ENCODE data around the gene PRKCH.

Gene PRKCH

DNA sequence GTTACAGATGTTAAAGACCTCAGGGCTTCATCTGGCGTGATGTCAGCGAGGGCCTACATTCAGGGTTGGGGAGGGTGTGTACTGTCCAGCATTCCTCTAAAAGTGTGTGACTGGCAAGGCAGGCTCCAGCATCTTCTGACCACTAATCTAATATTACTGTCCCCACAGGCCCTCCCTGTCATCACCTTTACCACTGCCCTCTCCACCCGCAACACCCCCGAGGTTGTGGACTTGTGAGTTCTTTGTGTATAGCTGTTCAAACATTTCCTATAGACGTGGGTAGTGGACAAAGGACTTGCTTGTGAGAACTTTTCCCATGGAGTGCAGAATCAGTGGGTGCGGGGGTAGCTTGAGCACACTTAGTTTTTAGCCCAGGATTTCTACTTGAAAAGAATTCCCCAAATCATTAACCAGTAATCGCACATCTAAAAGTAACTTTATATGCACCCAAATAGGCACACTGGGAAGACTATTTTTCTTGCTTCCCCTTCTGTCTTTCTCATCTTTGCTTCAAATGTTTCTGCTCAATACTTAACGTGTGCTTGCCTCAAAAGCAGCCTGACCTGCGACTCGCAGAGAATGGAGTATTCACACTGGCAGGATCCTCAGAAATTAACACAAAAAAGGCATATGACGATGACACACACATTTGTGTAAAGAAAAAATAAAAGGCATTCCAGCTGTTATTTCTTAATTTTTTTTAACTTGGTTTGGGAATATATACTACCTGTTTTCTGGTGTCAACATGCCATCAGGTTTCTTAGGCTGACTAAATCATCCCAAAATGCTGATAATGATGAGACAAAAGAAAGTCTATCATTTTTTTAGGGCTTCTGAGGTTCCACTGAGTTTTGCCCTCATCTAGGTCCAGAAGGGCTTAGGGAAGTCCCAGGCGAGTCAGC, 215.5 kb downstream of the PRKCH start:
- H3K36me3 ChIP-seq (ENCODE audit: control insufficient read depth, insufficient read depth, low read length) = no peaks in the 10 kb centered on the region
- H3K4me3 ChIP-seq (ENCODE audit: low read depth, low read length) = no peak overlapping the region
- no peaks in the 10 kb centered on the region for H3K27me3 ChIP-seq (ENCODE audit: control insufficient read depth, insufficient read depth, low read length)
- no peak overlapping the region for H3K27ac ChIP-seq (ENCODE audit: low read depth, low read length)
- peaks cover 29% of the 10 kb centered on the region for H3K4me1 ChIP-seq (ENCODE audit: control insufficient read depth, insufficient read depth, low read length)
- H3K9ac ChIP-seq (ENCODE audit: low read length) = no peak overlapping the region
- H3K9me3 ChIP-seq (ENCODE audit: control insufficient read depth, insufficient read depth, low read depth, low read length) = no peaks in the 10 kb centered on the region

GRCh38 chr14:61537563-61538463, 216.4 kb downstream of the PRKCH start:
- peak overlapping the region; percentile 55 for H3K9ac ChIP-seq (ENCODE audit: low read length)
- H3K27ac ChIP-seq (ENCODE audit: low read depth, low read length) = peak overlapping the region; percentile 62
- no peaks in the 10 kb centered on the region for H3K36me3 ChIP-seq (ENCODE audit: control insufficient read depth, insufficient read depth, low read length)
- no peak overlapping the region for H3K4me3 ChIP-seq (ENCODE audit: low read depth, low read length)
- H3K4me1 ChIP-seq (ENCODE audit: control insufficient read depth, insufficient read depth, low read length) = peaks cover 29% of the 10 kb centered on the region
- no peaks in the 10 kb centered on the region for H3K27me3 ChIP-seq (ENCODE audit: control insufficient read depth, insufficient read depth, low read length)
- H3K9me3 ChIP-seq (ENCODE audit: control insufficient read depth, insufficient read depth, low read depth, low read length) = no peaks in the 10 kb centered on the region

- H3K9me3 ChIP-seq (ENCODE audit: control insufficient read depth, insufficient read depth, low read depth, low read length) = no peaks in the 10 kb centered on the region
- peak overlapping the region; percentile 62; the same call in 1 of the 2 replicates for H3K27ac ChIP-seq (ENCODE audit: low read depth, low read length)
- no peak overlapping the region for H3K9ac ChIP-seq (ENCODE audit: low read length)
- H3K27me3 ChIP-seq (ENCODE audit: control insufficient read depth, insufficient read depth, low read length) = no peaks in the 10 kb centered on the region
- H3K4me3 ChIP-seq (ENCODE audit: low read depth, low read length) = no peak overlapping the region
- H3K4me1 ChIP-seq (ENCODE audit: control insufficient read depth, insufficient read depth, low read length) = peaks cover 26% of the 10 kb centered on the region
- no peaks in the 10 kb centered on the region for H3K36me3 ChIP-seq (ENCODE audit: control insufficient read depth, insufficient read depth, low read length)
These were observed 217.2 kb downstream of the PRKCH start for GRCh38 chr14:61538464-61539022.

GRCh38 chr14:61539631-61540030, 218.3 kb downstream of the PRKCH start:
- no peaks in the 10 kb centered on the region for H3K36me3 ChIP-seq (ENCODE audit: control insufficient read depth, insufficient read depth, low read length)
- no peak overlapping the region for H3K9ac ChIP-seq (ENCODE audit: low read length)
- no peaks in the 10 kb centered on the region for H3K27me3 ChIP-seq (ENCODE audit: control insufficient read depth, insufficient read depth, low read length)
- no peaks in the 10 kb centered on the region for H3K9me3 ChIP-seq (ENCODE audit: control insufficient read depth, insufficient read depth, low read depth, low read length)
- H3K4me3 ChIP-seq (ENCODE audit: low read depth, low read length) = no peak overlapping the region
- peaks cover 24% of the 10 kb centered on the region for H3K4me1 ChIP-seq (ENCODE audit: control insufficient read depth, insufficient read depth, low read length)
- no peak overlapping the region for H3K27ac ChIP-seq (ENCODE audit: low read depth, low read length)

DNA sequence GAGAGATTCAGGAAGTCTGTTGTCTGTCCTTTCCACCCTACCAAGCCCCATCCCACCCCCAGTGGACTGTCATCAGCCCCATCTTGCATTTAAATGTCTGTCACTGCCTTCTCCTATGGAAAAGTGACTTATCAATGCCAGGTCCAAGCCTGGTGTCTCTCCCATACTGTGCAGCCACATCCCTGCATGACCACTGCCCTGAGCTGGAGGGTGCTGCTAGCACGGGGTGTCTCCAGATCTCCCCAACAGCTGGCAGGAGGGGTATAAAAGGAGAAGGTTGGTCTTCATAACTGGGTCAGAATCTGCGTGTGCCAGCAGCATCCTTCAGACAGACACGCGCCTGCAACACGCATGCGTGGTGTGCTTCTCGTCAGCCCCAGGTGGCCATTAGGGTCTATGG, 219.6 kb downstream of the PRKCH start:
- Histone ChIP-seq H3K9me3 (ENCODE audit: control insufficient read depth, insufficient read depth, low read depth, low read length) (no peaks in the 10 kb centered on the region), H3K27me3 (ENCODE audit: control insufficient read depth, insufficient read depth, low read length) (no peaks in the 10 kb centered on the region), H3K36me3 (ENCODE audit: control insufficient read depth, insufficient read depth, low read length) (no peaks in the 10 kb centered on the region), H3K4me3 (ENCODE audit: low read depth, low read length) (no peak overlapping the region), H3K9ac (ENCODE audit: low read length) (no peak overlapping the region), H3K4me1 (ENCODE audit: control insufficient read depth, insufficient read depth, low read length) (peaks cover 24% of the 10 kb centered on the region), H3K27ac (ENCODE audit: low read depth, low read length) (no peak overlapping the region)

DNA sequence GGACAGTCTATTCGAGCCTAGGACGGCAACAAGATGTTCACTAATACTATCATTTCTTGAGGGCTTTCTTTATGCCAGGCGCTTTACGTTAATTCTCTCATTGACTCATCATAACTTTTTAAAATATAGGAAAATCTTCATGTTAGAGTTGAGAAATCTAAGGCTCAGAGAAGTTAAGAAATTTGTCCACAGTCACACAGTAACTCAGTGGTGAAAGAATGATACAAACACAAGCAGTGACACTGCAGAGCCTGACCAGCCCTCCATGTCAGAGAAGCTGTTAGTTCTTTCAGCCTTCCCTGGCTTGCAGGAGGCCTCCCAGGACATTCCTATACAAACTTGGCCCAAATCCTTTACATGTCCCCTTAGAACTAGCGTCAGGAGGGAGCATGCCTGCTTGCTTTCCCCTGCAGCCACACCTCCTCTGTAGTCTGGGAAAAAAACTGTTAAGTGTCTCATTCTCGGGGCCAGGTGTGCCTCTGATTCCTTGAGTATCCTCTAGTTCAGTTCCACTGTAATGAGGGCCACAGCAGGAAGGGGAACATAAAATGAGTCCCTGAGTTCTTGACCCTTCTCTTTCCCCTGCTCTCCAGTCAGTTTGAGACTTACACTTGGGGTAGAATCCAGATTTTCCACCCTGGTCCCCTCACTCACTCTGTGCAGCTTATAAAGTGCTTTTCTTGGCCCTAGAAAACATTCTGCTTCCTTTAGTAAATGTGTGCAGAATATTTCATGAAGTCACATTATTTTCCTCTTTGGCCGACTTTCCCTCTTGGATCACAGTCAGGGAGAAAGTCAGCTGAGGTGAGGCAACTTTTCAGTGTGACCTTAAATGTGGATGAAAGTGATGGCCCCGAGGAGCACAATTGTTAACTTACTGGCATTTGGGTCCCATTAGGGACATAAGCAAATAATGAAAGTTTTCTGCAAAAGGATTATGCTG, 221.7 kb downstream of the PRKCH start:
- no peak overlapping the region for H3K4me3 ChIP-seq (ENCODE audit: low read depth, low read length)
- no peaks in the 10 kb centered on the region for H3K36me3 ChIP-seq (ENCODE audit: control insufficient read depth, insufficient read depth, low read length)
- no peaks in the 10 kb centered on the region for H3K27me3 ChIP-seq (ENCODE audit: control insufficient read depth, insufficient read depth, low read length)
- no peaks in the 10 kb centered on the region for H3K9me3 ChIP-seq (ENCODE audit: control insufficient read depth, insufficient read depth, low read depth, low read length)
- H3K27ac ChIP-seq (ENCODE audit: low read depth, low read length) = no peak overlapping the region
- H3K9ac ChIP-seq (ENCODE audit: low read length) = no peak overlapping the region
- H3K4me1 ChIP-seq (ENCODE audit: control insufficient read depth, insufficient read depth, low read length) = peaks cover 15% of the 10 kb centered on the region

- no peak overlapping the region for H3K27ac ChIP-seq (ENCODE audit: low read depth, low read length)
- no peak overlapping the region for H3K9ac ChIP-seq (ENCODE audit: low read length)
- no peaks in the 10 kb centered on the region for H3K27me3 ChIP-seq (ENCODE audit: control insufficient read depth, insufficient read depth, low read length)
- H3K4me3 ChIP-seq (ENCODE audit: low read depth, low read length) = no peak overlapping the region
- H3K9me3 ChIP-seq (ENCODE audit: control insufficient read depth, insufficient read depth, low read depth, low read length) = no peaks in the 10 kb centered on the region
- H3K4me1 ChIP-seq (ENCODE audit: control insufficient read depth, insufficient read depth, low read length) = peaks cover 9% of the 10 kb centered on the region; the same call in 1 of the 2 replicates
- no peaks in the 10 kb centered on the region for H3K36me3 ChIP-seq (ENCODE audit: control insufficient read depth, insufficient read depth, low read length)
These were observed 222.6 kb downstream of the PRKCH start for GRCh38 chr14:61543946-61544345.

- peaks cover 8% of the 10 kb centered on the region; the same call in 1 of the 2 replicates for H3K4me1 ChIP-seq (ENCODE audit: control insufficient read depth, insufficient read depth, low read length)
- no peaks in the 10 kb centered on the region for H3K27me3 ChIP-seq (ENCODE audit: control insufficient read depth, insufficient read depth, low read length)
- no peak overlapping the region for H3K4me3 ChIP-seq (ENCODE audit: low read depth, low read length)
- no peaks in the 10 kb centered on the region for H3K9me3 ChIP-seq (ENCODE audit: control insufficient read depth, insufficient read depth, low read depth, low read length)
- H3K9ac ChIP-seq (ENCODE audit: low read length) = no peak overlapping the region
- H3K36me3 ChIP-seq (ENCODE audit: control insufficient read depth, insufficient read depth, low read length) = no peaks in the 10 kb centered on the region
- no peak overlapping the region for H3K27ac ChIP-seq (ENCODE audit: low read depth, low read length)
These were observed 223.3 kb downstream of the PRKCH start for GRCh38 chr14:61544448-61545330.

DNA sequence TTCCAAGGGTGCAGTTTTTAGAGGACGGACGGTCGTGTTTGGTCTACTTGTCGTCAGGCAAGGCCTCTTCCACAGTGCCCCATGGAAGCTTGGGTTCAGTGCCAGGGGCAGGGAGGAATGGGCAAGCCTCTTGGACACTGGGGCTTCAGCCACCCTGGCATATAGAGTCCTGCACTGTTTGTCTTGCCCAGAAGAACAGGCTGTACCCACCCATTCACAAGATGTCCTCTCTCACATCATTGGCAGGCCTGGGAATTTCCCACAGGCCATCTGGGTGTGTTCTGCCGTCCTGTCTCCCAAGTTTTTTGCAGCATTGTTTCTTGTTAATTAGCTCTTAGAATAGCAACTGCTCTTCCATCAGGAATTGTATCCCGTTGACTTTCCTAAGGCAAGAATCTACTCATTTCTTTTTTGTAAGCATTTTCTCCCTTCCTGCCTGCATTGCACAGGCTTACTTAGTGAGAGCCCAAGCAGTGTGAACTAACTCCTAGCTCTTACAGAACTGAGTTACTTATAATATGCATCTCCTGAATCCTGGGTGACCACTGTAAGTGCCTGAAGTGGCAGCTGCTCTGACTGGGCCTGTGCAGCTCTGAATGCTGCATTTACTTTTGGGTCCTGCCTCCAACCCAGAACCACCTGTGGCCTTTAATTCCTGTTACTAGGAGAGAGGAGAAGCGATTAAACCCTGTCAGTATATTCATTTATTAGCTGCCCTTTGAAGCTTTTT, 224.5 kb downstream of the PRKCH start:
- peaks cover 8% of the 10 kb centered on the region; the same call in 1 of the 2 replicates for H3K4me1 ChIP-seq (ENCODE audit: control insufficient read depth, insufficient read depth, low read length)
- H3K9ac ChIP-seq (ENCODE audit: low read length) = no peak overlapping the region
- no peak overlapping the region for H3K4me3 ChIP-seq (ENCODE audit: low read depth, low read length)
- H3K27me3 ChIP-seq (ENCODE audit: control insufficient read depth, insufficient read depth, low read length) = no peaks in the 10 kb centered on the region
- H3K9me3 ChIP-seq (ENCODE audit: control insufficient read depth, insufficient read depth, low read depth, low read length) = no peaks in the 10 kb centered on the region
- H3K27ac ChIP-seq (ENCODE audit: low read depth, low read length) = no peak overlapping the region
- no peaks in the 10 kb centered on the region for H3K36me3 ChIP-seq (ENCODE audit: control insufficient read depth, insufficient read depth, low read length)
